Measurements from ENCODE around the gene SLC23A1.
"Not testable (repeated sequence)": the region's sequence is repeated elsewhere in the genome, so short reads cannot be mapped to it uniquely, and the experiment has no call there.

SLC23A1 gene

DNA sequence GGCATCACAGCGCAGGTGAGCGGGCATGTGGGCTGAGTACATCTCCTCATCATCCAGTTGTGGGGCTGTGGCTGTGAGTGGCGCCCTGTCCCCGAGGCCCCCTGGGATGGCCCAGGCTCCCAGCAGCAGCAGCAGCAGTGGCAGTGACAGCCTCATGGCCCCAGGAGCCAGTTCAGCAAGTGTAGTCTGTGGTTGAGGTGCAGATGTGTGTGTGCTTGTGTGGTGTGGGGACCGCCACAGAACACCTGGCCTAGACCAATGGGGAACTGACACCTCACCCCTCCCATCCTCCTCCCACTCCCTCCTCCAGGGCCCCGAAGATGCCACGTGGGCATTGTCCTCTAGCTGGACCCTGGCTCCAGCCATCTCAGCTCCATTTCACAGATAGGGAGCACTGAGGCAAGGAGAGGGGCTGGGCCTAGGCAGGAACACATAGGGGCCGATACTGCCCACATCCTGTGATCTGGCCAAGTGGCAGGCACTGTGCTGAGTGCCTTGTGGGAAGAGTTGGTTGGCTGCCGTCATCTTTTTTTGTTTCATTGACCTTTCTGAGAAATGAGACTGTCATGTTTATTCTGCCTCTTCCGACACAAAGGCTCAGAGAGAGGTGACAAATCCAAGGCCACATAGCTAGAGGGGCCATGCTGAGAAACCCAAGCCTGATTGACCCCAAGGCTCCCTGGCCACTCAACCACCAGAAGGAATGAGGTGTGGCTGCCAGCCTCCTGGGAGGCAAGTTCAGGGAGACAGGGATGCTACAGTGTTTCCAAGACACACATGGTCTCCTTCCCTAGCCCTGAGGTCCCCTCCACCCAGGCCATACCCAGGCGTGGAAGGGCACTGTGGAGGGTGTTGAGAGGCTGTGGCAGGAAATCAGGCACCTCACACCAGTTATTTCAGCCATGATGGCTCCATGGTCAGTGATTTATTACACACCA is 6.9 kb upstream of the SLC23A1 start, which contains the start of gene MZB1:
Gene MZB1, minus strand, starts transcription at position 213 of the 938 bp plus-strand sequence. Its CDS starts 57 bp downstream, at position 156.
- no peak for FAIRE-seq

DNA sequence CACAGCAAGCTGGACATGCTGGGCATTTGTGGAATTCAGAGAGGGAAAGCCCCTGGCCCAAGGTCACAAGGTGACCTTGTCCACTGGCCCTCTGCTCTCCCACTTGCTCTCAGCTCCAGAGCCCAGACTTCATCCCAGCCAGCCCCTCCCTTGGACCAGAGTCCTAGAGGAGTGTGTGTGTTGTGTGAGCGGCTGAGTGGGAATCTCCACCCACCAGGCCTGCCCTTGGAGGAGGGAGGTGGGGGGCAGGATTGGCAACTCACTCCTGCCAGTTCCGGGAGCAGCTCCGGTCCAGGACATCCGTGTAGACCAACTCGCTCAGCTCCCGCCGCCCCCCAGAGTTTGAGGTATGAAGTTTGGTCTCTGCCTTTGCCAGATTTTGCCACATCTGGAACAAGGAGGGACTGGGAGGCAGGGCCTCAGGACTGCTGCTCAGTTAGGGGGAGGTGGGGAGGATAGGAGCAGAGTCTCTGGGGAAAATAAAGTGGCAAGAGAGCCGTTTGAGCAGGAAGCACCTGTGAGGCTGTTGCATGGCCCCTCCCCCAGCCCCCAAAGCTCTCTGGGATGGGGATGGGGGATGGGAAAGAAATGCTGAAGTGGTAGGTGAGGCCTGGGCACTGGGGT is 5.2 kb upstream of the SLC23A1 start:
- no peak for FAIRE-seq

DNA sequence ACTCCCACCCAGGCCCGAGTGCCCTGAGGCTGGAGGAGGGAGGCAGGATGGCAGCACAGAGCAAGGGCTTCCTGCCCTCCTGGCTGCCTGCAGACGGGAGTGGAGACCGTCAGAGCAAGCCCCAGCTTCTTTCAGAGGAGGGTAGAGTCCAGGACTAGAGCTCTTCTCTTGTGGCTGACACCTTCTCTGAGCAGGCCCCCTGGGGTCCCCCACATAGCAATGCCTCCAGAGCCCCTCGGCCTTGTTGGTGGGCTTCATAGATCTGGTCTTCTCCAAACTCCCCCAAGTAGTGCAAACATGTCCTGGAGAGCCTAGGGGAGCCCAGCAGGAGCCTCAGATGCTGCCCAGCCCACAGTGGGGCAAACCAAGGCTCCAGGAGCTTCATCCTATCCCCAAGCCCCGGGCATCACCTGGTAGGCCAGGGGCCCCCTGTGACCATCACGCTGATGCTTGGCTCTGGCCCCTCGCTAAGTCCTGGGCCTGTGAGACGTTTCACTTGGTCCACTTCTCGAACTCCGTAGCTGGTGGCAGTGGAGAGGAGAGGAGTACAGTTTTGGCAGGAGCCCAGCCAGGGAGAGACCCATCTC is 4.6 kb upstream of the SLC23A1 start:
- FAIRE-seq: no peak

DNA sequence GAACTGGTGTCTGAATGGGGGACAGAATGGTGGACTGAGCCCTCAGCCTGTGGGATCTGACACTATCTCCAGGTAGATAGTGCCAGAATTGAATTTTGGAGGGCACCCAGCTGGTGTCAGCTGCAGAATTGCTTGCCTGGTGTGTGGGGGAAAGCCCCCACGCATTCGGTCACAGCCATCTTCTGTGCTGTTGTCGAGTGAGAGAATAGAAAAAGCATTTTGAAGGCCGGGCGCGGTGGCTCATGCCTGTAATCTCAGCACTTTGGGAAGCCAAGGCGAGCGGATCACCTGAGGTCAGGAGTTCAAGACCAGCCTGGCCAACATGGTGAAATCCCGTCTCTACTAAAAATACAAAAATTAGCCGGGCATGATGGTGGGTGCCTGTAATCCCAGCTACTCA is 3.9 kb upstream of the SLC23A1 start:
- FAIRE-seq: not testable (repeated sequence)

DNA sequence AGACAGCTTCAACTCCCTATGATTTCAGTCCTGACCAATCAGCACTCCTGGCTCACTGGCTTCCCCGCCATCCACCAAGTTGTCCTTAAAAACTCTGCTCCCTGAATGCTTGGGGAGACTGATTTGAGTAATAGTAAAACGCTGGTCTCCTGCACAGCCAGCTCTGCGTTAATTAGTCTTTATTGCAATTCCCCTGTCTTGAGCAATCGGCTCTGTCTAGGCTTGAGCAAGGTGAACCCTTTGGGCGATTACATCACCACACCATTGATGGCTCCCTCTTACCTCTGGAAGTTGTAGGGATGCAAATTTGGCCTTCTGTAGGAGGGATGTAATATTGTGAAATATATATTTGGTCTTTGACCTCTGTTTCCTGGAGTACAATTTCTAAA is 2.9 kb upstream of the SLC23A1 start:
- no peak for FAIRE-seq

DNA sequence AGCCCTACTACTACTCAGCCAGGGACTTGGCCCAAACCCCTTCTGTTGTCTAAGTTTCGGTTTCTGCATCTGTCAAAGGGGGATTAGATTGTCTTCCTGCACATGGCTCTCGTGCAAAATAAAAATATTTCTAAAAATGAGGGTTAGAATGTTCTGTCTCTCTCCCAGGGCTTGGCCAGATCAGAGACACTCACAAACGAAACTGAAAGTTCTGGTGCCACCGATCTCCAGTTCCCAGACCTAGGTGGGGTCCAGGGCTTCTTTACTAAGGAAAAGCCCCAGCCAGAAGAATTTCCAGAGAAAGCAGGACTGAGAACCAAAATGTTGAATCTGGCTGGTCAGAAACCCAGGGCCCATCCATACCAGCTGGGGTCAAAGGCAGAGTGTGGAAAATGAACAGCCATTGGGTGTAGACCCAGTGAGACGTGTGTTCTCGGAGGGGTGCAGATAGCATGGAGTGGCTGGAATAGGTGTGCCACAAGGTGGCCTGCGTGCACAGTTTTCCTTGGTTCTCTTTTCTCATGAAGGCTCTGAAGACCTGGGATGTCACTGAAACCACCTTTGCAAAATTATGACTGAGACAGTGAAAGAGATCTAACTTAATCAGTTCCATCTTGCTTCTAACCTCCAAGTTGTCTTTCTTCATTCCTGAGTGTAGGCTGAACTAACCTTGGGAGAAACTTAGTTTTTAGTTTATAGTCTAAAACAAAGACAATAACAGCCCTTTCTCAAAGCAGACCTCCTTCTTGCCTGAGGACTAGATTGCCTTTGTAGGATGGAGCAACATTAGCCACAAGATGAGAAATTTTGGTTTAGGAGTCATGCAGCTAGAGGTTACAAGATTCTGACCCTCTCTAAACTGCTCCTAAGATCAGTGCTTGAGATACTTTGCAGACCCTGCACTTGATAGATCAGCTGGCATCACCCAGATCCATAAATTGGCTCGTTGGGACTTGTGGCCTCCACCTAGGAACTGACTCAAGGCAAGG is 2.3 kb upstream of the SLC23A1 start:
- FAIRE-seq: no peak

DNA sequence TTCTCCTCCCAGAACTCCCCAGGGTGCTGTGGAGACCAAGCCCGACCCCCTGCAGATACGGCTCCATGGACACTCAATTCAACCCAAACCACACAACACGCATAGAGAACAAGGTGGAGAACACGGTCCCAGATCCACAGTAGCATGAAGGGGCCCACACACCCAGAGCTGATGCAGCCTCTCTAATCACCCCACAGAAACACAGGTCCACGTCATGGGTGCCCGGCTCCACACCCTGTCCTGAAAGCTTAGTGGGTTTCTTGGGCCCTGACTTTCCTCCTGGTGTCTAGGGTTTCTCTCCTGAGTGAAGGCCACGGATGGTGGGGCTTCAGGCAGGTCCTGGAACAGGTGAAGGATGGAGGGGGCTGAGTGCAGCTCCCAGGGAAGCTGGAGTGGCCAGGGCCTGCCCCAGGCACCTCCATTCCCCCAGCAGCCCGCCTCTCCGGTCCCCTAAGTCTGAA is 1.5 kb upstream of the SLC23A1 start:
- FAIRE-seq: no peak

DNA sequence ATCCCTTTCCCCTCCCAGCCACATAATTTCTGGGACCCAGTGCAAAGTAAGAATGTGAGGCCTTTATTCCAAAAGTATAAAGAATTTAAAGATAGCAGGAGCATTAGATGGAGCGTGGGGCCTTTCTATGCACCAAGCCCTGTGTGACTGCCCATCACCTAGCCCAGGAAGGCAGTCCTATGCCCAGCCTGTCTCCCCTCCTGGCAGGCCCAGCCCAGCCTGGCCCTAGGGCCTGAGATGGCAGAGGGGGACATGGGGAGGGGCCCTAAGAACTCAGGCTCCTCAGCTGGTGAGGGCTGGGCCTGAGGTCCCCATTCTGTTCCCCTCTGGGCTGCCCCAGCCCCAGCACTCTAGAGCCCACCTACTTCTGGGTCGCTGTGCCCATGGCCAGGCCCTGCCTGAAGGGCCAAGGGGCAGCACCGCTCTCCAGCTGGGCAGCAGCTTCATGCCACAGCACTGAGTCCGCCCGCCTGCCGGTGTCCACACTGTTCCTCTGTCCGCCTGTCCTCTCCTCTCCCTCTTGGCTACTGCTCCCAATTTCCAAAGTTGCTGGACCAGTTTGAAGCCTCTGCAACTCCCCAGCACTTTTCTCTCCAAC is 995 bp upstream of the SLC23A1 start:
- no peak for FAIRE-seq

DNA sequence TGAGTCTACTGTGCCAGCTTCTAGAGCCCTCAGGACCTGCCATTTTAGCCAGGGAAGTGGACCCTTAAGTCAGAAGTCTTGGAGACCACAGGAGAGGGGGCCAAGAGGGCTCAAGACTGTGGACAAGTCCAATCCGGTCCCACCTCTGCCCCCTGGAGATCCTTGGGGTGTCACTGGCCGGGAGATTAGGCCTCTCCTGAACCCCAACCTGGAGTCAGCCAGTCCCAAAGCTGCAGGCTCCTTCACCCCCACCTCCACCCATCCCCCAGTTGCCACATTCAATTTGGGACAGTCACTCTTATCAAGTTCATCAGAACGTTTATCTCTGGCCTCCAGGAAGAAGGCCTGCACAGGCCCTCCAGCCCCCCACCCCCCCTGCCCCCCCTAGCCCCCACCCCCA is 290 bp downstream of the SLC23A1 start:
- no peak for FAIRE-seq

DNA sequence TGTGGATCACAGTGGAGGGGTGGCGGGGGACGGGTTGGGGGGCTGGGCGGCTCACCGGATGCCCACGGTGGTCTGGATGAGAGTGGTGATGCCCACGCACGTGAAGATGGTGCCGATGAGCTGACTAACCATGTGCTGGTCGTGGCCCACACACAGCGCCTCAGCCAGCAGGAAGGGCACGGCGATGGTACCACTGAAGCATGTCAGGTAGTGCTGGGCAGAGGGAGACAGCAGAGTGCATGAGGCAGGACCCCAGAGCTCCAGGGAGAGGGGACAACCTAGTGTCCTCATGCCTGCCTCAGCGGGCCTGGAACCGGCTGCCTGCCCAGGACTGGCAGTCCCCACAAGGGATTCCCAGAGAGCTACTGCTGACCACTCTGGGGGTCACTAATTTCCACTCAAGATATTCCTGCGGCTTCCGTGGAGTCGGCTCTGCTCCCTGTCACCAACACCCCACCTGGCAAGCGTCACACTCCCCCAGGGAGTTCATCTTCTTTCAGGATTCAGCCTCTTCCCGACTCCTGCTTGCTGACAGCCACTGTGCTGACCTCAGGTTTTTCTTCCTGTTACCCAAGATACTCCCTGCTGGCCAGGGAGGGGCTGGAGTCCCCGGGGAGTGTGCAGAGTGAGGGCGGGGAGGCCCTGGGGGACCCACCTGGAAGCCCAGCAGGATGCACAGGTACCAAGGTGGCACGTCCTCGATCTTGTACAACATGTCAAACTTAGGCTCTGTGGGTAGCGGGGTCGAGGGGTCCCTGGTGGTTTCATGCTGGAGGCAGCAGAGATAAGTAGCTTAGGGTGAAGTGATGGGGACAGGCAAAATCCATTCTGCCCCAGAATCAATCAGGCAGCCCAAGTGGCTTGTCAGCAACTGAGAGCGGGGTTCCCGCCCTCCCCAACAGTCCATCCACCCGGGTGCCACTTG is 998 bp downstream of the SLC23A1 start:
- no peak for FAIRE-seq

DNA sequence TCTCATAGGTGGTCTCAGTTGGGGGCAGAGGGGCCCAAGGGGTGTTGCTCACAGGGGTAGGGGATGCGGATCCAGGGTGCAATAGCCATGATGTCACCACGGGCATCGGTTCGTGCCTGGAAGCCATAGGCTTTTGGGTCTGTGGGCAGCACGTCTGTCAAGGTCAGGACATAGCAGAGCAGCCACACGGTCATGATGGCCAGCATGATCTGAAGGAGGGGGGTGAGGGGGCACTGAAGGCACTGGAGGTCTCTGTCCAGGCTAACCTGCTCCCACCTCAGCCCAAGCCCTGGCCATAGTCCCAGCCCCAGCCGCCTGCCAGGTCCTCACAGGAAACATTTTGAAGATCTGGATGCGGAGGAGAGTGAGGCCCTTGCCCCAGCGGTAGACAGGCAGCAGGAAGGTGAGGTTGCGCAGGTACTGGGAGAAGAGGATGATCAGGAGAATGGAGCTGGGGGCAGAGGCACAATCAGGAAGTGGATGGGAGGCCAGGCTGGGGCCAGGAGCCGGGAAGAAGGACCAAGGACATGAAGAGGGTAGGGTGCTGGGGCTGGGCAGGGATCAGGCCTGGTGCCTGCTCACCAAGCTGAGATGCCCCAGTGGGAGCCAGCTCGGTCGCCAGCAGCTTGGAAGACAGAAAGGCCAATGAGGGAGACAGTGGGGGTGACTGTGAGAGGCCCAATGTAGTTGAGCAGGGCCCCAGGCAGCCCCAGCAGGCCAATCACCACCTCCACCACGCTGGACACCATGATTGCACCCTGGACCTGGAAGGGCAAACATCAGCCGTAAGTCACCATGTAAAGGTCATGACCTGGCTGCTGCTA is 3.3 kb downstream of the SLC23A1 start:
- no peak for FAIRE-seq

DNA sequence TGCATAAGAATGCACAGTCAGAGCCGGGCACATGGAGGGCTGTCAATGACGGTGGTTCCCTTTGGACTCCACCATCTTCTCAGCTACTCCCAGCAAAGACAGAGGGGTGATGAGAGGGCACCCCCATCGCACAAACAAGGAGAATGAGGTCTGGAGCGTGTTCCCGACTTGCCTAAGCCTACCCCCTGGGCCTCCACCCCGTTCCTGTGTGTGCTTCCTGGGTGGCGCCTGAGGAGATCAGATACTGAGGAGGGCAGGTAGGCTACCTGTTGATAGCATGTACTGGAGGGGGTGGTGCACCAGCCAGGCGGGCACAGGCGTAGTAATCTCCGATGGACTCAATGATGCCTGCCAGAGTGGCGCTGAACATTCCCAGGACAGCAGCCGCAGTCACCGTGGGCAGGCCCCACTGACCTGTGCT is 4.1 kb downstream of the SLC23A1 start:
- FAIRE-seq: no peak

DNA sequence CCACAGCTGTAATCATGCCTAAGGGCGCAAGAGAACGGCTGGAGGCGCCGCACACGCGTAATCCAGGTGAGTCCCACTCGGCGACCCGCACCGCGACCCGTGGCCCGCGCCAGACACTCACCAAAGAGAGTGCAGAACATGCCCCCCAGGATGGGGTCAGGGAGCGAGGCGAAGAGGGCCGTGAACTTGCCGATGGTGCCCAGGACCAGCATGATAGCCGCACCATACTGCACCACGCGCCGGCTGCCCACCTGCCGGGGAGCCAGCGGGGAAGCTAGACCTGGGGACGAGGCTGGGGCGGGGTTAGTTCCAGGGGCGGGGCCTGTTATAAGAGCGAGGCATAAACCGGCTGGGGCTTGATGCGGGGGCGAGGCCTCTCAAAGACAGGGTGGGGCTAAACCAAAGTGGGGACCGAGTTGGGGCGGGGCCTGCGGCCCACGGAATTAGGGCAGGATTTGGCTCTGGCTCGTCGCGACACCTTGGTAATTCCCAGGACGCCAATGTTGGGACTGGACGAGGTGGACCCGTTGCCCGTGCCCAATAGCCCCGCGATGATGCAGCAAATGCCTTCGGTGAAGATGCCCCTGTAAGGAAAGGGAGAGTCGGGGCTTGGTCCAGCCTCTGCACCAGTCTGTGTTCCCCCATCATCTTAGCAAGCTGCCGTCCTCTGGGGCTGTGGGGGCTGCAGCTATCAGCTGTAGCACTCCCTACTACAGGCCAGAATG is 4.8 kb downstream of the SLC23A1 start:
- FAIRE-seq: no peak

DNA sequence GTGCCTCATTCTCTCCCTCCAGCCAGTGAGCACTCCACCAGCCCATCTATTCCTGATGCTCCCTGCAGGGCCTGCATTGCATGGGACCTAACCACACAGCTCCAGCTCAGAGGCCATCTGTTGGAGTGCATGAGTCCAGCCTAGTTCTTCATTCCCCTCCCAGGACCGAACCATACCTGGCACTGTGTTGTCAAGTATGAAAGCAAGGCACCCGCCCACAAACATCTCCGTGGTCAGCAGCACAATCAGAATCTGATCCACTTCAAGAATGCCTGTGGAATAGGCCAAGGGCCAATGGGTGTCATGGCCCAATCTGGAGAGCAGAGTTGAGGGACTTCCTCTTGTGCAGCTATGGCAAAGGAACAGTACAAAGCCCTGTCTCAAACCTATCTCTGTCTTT is 5.9 kb downstream of the SLC23A1 start:
- FAIRE-seq: no peak

DNA sequence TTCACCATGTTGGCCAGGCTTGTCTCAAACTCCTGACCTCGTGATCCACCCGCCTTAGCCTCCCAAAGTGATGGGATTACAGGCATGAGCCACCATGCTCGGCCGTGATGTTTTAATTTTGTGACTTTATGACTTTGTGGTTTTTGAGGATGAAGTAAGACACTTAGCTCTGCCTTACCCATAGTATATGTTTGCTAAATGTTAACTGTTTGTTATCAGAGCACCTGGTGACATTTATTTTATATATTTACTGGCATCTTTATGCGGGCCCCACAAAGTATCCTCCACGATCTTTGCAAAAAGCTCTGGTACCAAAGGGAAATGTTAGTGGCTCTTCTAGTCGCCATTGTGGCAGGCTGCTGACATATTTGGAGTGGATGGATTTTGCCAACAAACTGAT is 6.7 kb downstream of the SLC23A1 start:
- no peak for FAIRE-seq

DNA sequence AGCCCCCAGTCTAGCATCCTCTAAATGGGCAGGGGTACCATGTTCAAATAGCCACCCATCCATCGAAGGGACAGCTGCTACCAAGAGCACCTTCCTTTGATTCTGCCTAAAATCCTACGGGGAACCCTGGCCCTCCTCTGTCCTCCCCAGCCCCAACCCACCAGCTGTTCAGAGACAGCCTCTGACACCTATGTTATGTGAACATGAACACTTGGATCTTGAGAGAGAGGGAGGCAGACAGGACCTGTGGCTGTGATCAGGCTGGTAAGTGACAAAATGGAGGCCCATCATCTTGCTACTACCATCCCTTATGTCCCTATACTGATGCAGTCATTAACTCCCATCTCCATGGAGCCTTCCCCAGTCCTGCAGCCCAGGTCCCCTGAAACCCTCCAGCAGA is 8.2 kb downstream of the SLC23A1 start:
- no peak for FAIRE-seq

DNA sequence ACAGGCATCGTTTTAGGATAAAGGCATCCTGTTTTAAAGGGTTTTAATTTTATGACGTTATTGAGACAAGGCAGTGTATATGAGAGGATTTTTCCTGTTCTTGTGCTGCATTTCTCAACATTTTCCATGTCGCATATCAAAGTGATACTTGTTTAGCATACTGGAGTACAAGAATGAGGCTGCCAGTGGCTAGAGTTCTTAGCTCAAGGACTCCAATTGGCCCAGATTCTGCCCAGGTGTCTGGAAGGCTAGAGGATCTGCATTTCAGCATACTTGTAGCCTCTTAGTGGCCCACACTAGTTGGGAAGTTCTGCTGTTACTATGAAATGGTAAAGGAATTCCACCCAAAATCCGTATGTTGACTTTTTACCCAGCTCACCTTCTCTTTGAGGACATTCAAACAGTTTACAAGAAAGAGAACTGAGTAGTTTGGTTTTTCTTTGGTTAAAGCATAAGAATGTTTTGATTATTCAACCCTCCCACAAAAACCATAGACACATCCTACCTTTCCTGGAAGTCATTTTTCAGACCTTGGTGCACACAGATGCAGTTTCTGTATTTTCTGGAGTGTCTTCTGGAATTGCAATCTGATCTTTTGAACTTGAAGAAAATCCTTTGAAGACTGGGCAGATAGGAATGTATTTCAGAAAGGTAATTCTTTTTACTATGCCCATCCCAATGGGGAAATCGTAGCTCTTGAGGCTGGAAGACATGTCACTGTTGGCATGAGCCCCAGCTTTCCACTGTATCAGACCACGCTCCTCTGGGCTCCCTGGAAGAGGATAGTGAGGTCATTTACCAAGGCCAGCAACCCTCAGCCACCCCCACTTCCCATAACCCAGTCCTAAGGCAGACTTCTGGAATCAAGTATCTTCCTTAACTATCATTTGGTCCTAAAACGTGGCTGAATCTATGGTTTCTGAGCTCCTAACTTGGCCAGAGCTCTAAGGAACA is 11.3 kb downstream of the SLC23A1 start:
- FAIRE-seq: no peak

DNA sequence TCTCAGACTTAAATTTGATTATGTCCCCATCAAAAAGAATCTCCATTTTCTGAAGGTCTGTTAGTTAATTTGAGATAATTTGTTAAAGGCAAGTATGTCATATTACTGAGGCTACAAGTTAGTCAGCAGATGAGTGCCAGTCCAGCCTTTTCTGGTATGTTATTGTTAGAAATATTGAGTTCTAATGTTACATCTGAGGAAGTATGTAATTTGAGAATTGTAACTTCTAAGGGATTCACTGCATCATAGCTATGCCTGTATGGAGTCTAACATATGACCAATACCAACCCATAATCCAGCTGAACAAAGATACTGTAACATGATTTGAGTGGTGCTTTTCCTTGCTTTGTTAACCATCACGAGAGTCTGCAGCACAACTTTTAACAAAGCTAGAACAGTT is 13.9 kb downstream of the SLC23A1 start:
- no peak for FAIRE-seq

Data from A204.1 (cell line).